Thoracic aorta (tissue), 2 donors: ENCODE data around the gene ARFGAP1. TPM values are rescaled to one million over a fixed set of nuclear protein-coding genes. Genes with fewer than 3 reads are reported as not detected.

ENCODE experiments used
- ATAC-seq: fragments of 150-250 bp; one replicate; pipeline ENCODE4 v1.8.0; 2017; ENCODE audit warnings: low read depth; ENCODE audit not compliant: insufficient number of reproducible peaks, low FRiP score
- DNase-seq: peaks from one replicate; pipeline ENCODE4 v3.0.0-alpha.2; 2020; ENCODE audit warnings: low spot score
- H3K27ac ChIP-seq, 2 donors: fragments of 200-600 bp; sonication (generic); 1 replicate in 1 of 2; 2 replicates in 1 of 2; pipeline ENCODE4 v1.5.1; 2016; ENCODE audit warnings: mild to moderate bottlenecking in 2 of 2, moderate library complexity in 2 of 2
- H3K27me3 ChIP-seq: fragments of 200-600 bp; sonication (generic); replicated peaks from 2 replicates; pipeline ENCODE4 v1.6.0; 2016; ENCODE audit warnings: mild to moderate bottlenecking; ENCODE audit not compliant: insufficient read depth
- H3K36me3 ChIP-seq: fragments of 200-600 bp; sonication (generic); one replicate; pipeline ENCODE4 v1.5.1; 2016
- H3K4me1 ChIP-seq, 2 donors: fragments of 200-600 bp; sonication (generic); 1 replicate in 1 of 2; 2 replicates in 1 of 2; pipeline versions ENCODE4 v1.5.1 to v1.6.0; 2016; ENCODE audit warnings: low read depth in 2 of 2, mild to moderate bottlenecking in 1 of 2; ENCODE audit not compliant: control insufficient read depth in 1 of 2
- H3K4me3 ChIP-seq: fragments of 200-600 bp; sonication (generic); 2 replicates; pipeline ENCODE4 v1.5.1; 2016; ENCODE audit warnings: mild to moderate bottlenecking
- H3K9me3 ChIP-seq: fragments of 200-600 bp; sonication (generic); 2 replicates; pipeline ENCODE4 v1.5.1; 2016
- total RNA-seq, 2 donors: library from RNA; depleted of rRNA; stranded (reverse); fragments of >200 nt; gene quantifications; one replicate each; pipeline versions ENCODE4 v1.1.0 to v1.2.3, GENCODE V29; 2016
- TF ChIP-seq, protein P1 (sequence below): fragments of 200-600 bp; sonication (generic); IDR thresholded peaks from one replicate; pipeline ENCODE4 v1.5.1; 2019; ENCODE audit warnings: antibody characterized with exemption

The ARFGAP1 gene
- total RNA-seq, 2 donors from 2014 or later, result 110 to 119 TPM

DNA sequence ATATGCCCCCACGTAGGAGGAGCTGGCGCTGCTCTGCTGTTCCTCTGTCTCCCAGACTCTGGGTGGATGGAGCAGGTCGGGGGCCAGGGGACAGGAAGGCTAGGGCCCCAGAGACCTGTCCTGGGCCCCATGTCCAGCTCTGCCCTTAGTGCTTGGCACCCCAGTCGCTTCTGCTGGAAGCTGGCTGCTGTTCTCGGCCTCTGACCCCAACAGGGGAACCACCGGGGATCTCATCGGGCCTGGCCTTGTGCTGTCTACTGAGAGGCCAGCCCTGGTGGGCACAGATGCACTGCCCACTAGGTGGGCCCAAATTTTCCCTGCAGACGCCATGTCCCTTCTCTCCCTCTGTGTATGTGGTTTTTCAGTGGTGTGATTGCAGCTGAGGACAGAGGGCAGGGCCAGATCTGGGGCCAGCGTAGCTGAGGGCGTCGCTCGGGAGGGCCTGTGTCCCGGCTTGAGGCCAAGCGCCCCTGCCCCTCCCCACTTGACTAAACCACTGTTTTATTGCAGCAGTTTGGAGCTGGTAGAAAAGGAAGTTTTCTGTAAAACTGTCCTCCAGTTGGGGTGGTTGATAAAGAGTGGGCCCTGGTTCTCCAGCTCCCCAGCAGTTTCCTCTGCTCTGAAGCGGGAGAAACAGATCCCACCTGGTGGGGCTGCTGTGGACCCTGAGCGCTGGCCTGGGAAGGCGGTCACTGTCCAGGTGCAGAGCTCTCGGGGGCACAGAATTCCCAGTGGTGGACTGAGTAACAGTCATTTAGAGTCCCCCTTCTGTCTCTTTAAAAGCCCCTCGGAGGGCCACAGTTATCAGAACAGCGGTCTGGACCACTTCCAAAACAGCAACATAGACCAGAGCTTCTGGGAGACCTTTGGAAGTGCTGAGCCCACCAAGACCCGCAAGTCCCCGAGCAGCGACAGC is 14.4 kb downstream of the ARFGAP1 start:
- DNase-seq, result no peak
- no peaks in the 10 kb centered on the region for H3K4me1 ChIP-seq
- no peaks in the 10 kb centered on the region for H3K27me3 ChIP-seq
- H3K36me3 ChIP-seq, result peaks cover 48% of the 10 kb centered on the region
- H3K9me3 ChIP-seq, result no peaks in the 10 kb centered on the region
- TF ChIP-seq, protein P1, sequence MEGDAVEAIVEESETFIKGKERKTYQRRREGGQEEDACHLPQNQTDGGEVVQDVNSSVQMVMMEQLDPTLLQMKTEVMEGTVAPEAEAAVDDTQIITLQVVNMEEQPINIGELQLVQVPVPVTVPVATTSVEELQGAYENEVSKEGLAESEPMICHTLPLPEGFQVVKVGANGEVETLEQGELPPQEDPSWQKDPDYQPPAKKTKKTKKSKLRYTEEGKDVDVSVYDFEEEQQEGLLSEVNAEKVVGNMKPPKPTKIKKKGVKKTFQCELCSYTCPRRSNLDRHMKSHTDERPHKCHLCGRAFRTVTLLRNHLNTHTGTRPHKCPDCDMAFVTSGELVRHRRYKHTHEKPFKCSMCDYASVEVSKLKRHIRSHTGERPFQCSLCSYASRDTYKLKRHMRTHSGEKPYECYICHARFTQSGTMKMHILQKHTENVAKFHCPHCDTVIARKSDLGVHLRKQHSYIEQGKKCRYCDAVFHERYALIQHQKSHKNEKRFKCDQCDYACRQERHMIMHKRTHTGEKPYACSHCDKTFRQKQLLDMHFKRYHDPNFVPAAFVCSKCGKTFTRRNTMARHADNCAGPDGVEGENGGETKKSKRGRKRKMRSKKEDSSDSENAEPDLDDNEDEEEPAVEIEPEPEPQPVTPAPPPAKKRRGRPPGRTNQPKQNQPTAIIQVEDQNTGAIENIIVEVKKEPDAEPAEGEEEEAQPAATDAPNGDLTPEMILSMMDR, result no peak
- H3K4me3 ChIP-seq, result no peak overlapping the region
- H3K27ac ChIP-seq, result no peak overlapping the region
- no peak for ATAC-seq

DNA sequence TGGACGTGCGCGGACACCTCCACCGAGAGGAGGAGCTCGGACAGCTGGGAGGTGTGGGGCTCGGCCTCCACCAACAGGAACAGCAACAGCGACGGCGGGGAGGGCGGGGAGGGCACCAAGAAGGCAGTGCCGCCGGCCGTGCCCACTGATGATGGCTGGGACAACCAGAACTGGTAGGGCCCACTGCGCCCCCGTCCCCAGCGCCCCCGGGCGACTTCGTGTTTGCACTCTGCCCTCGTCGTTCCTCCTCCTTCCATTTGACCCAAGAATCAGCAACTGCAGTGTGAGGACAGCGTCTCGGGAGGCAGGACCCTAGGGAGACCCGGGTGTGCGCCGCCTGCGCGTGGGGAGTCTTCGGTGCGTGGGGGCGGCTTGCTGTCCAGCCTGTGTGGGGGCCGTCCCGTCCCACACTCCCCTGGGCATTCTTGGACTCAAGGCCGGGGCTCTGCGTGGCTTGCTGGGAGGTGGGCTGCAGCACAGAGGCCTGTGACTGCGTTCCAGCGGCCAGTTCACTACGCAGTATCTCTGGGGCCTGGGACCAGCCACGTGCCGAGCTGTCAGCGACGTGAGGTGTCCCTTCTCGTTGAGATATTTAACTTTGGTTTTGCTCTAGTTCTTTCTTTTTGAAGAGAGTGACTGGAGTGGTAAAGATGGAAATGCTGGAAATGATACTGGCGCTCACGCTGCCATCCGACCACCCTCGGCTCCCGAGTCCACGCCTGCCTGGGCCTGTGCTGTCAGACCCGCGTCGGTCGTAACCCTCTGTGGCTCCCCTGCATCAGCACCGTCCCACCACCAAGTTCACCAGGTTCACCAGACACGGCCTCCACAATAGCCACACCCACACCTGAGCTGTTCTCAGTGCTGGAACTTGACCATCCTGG is 15.3 kb downstream of the ARFGAP1 start:
- Histone ChIP-seq H3K9me3 (no peaks in the 10 kb centered on the region), H3K4me3 (no peak overlapping the region), H3K27ac (no peak overlapping the region), H3K4me1 (no peaks in the 10 kb centered on the region), H3K27me3 (no peaks in the 10 kb centered on the region), H3K36me3 (peaks cover 42% of the 10 kb centered on the region)
- TF ChIP-seq, protein P1, result no peak
- ATAC-seq, result no peak
- DNase-seq, result no peak

DNA sequence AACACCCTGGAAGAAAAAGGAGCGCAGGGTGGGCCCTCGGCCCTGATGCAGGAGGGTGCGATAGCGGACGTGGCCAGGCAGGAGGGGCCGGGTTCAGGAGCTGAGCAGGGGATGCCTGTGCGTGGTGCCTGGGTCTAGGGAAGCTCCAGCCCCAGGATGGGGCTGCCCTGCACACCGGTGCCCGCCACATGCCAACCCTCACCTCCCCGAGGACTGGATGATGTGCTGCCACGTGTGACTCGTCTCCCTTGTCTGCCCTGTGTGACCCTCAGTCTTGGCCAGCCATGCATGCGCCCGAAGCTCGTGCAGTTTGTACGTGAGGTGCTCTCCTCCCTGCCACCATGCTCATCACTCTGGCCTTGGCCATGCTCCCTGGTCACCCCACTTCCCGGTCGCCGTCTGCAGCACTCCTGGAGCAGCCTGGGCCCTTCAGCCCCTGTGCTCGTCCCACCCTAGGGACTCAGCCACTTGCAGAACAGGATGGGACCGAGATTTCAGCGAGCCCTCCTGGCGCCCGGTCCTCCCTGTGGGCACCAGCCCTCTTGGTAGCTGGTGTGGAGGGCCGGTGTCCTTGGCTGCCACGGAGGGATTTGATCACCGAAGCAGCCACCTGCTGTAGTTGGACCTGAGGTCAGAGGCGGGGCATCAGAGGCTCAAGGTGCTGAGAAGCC is 16.1 kb downstream of the ARFGAP1 start:
- Histone ChIP-seq H3K36me3 (peaks cover 39% of the 10 kb centered on the region), H3K4me1 (no peaks in the 10 kb centered on the region), H3K9me3 (no peaks in the 10 kb centered on the region), H3K4me3 (no peak overlapping the region), H3K27me3 (no peaks in the 10 kb centered on the region), H3K27ac (no peak overlapping the region)
- TF ChIP-seq, protein P1, result no peak
- no peak for ATAC-seq
- no peak for DNase-seq

DNA sequence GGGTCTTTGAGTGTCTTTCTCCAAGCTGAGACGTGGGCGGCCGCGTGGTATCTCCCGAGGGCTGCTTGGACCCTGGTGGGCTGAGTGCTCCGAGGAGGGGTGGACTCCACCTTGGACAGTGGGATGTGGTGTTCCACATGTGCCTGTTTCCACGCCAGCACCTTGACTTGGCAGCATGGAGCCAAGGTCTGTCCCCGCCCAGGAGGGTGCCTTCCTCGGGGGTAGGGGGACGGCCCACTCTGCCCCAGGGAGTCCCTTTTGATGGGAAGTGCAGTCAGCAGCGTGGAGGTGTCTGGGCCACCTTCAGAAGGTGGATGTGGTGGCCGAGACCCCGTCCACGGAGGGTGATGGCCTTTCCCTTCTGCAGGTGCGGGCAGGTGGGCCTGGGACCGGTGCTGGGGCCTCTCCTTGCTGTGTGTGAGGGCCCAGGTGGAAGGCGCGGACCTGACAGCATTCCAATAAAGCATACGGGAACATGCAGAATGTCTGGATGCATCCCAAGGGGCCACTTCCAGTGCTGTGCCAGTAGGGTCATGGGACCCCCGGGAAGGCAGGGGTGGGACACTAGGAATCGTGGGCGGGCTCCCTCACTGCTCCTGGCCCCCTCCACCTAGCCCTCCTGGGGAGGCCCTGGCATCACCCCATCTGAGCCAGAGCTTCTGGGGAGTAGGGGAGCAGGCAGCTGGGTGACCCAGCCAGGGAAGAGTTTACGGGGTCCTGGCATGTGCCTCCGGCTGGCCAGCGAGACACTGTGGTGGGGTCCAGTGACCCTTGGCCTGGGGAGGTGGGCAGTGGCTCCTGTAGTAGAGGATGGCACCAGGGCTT is 16.9 kb downstream of the ARFGAP1 start:
- H3K36me3 ChIP-seq, result peaks cover 31% of the 10 kb centered on the region
- H3K4me1 ChIP-seq, result no peaks in the 10 kb centered on the region
- no peak for DNase-seq

More for the DNA sequence above, 16.9 kb downstream of the ARFGAP1 start:
- no peaks in the 10 kb centered on the region for H3K9me3 ChIP-seq
- no peak overlapping the region for H3K27ac ChIP-seq
- ATAC-seq, result no peak
- no peaks in the 10 kb centered on the region for H3K27me3 ChIP-seq
- TF ChIP-seq, protein P1, result no peak
- no peak overlapping the region for H3K4me3 ChIP-seq
